GM13976 (cell line): ENCODE results near the gene METTL14.

Experiments
- DNase-seq: peaks from one replicate; pipeline ENCODE4 v3.0.0; 2012; ENCODE audit warnings: low spot score
- CTCF ChIP-seq: IDR thresholded peaks from 2 replicates; pipeline ENCODE4 v1.5.1; 2012; ENCODE audit warnings: borderline replicate concordance, mild to moderate bottlenecking; ENCODE audit not compliant: insufficient read depth; ENCODE audit errors: extremely low read depth, missing control alignments, control extremely low read depth
- in situ Hi-C: fragments of 300-500 bp; cut with MboI; formaldehyde crosslinking; loops from one replicate; pipeline ENCODE4 v1.12.0; 2022; ENCODE audit warnings: low sequenced_read_pairs, mixed read lengths, inconsistent platforms; ENCODE audit not compliant: unreplicated experiment

Gene METTL14

DNA sequence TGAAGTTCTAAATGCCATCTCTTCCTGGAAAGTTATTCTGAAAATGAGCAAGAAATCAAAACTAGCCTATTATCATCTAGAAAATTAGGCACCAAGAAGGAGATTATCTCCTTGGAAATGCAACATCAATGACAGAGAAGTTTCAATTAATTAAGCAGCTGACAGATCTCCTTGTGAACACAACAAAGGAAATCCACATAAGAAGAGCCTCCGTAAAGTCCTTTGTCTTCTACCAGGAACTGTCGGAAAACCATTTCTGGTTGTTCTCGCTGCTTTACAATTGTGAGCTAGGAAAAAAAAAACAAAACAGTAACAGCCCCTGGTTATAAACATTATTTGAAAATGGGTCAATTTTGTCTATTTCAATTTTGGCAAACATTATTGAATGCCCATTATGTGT lies 38.2 kb downstream of the METTL14 start:
- in situ Hi-C loops = no loop called here
- TF ChIP-seq CTCF = no peak
- no peak for DNase-seq

DNA sequence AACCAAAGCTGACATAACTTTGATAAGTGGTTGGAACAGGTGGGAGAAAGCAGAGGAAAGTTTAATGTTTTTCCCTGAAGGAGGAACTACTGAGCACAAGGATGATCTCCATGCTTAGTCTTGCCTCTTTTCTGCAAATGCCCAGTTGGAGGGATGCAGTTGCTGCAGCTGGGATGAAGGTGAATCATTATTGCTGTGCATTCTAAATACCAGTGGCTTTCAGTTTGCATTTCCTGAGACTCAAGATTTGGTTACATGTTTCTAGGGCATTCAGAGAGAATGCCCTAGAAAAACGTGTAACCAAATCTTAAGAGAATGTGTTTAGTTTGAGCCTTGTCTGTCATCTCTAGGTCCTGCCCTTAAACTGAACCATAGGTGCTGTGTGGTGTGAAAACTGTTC lies 42.2 kb downstream of the METTL14 start:
- no peak for DNase-seq
- in situ Hi-C loops = no loop called here
- TF ChIP-seq CTCF = no peak

DNA sequence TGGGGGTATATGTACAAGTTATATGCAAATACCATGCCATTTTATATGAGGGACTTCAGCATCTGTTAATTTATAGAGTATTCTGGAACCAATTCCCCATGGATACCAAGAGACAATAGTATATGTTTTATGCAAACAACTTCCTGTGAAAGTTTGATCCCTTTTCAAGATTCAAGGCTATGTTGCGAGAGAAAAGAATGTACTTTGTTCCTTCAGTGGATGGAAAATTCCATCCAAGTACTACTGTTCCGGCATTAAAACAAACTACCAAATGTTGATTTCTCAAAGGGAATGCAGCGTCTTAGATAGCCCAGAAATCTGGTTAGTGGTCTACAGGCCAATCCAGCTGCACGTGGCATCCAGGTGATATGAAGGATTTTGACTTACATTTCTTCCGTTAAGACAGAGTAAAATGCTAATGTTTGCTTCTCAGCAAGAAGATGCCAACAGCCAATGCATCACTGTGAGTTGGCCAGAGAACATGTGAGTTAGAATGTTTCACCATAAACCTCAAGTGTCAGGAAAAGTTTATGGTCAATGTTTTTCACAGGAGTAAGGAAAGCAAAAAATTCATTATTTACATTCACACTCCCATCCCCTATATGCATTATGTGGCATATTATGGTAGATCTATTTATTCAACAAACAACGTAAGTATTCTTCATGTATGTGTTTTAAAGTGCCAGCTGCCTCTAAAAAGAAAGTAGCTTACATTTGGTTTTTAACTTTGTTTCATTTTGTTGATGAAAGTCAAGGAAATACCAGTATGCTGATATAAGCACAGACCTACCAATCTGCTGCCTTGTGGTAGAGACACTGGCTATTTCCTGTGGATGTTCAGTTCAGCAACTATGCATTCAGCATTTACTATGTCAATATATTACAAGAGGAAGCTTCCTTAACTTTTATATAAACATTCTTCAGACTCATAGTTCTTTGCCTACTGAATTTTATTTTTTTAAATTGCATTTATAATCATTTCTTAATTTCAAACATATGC lies 44.4 kb downstream of the METTL14 start:
- no peak for TF ChIP-seq CTCF
- in situ Hi-C loops = no loop called here
- DNase-seq = no peak

- no peak for DNase-seq
- in situ Hi-C loops = no loop called here
- TF ChIP-seq CTCF = no peak
These were observed 45.5 kb downstream of the METTL14 start for GRCh38 chr4:118730683-118731082.

- in situ Hi-C loops = no loop called here
- TF ChIP-seq CTCF = no peak
- no peak for DNase-seq
These were observed 47.6 kb downstream of the METTL14 start for GRCh38 chr4:118732591-118733330.

GRCh38 chr4:118734491-118735205 lies 49.5 kb downstream of the METTL14 start:
- TF ChIP-seq CTCF = no peak
- no peak for DNase-seq
- in situ Hi-C loops = no loop called here
